Duodenal mucosa (tissue), 2 donors: ENCODE data around the gene ARHGAP8.

Experiments
- H3K27ac ChIP-seq: one replicate; pipeline ENCODE4 v1.7.0; 2013; ENCODE audit warnings: low read depth, low read length
- H3K27me3 ChIP-seq, 2 donors: one replicate each; pipeline ENCODE4 v1.7.0; 2013; ENCODE audit warnings: low read length in 2 of 2, control low read depth in 1 of 2; ENCODE audit not compliant: insufficient read depth in 2 of 2, control insufficient read depth in 1 of 2
- H3K36me3 ChIP-seq, 2 donors: one replicate each; pipeline ENCODE4 v1.7.0; 2013; ENCODE audit warnings: low read length in 2 of 2, control low read depth in 1 of 2; ENCODE audit not compliant: insufficient read depth in 2 of 2, control insufficient read depth in 1 of 2
- H3K4me1 ChIP-seq, 2 donors: one replicate each; pipeline ENCODE4 v1.7.0; 2013; ENCODE audit warnings: low read length in 2 of 2, control low read depth in 1 of 2; ENCODE audit not compliant: insufficient read depth in 2 of 2, control insufficient read depth in 1 of 2
- H3K4me3 ChIP-seq, 2 donors: one replicate each; pipeline ENCODE4 v1.7.0; 2013; ENCODE audit warnings: low read length in 2 of 2, low read depth in 1 of 2
- H3K9ac ChIP-seq, 2 donors: one replicate each; pipeline ENCODE4 v1.7.0; 2013; ENCODE audit warnings: low read length in 2 of 2, low read depth in 1 of 2
- H3K9me3 ChIP-seq, 2 donors: one replicate each; pipeline ENCODE4 v1.7.0; 2013; ENCODE audit warnings: low read length in 2 of 2, control low read depth in 1 of 2; ENCODE audit not compliant: control insufficient read depth in 1 of 2

ARHGAP8 gene

DNA sequence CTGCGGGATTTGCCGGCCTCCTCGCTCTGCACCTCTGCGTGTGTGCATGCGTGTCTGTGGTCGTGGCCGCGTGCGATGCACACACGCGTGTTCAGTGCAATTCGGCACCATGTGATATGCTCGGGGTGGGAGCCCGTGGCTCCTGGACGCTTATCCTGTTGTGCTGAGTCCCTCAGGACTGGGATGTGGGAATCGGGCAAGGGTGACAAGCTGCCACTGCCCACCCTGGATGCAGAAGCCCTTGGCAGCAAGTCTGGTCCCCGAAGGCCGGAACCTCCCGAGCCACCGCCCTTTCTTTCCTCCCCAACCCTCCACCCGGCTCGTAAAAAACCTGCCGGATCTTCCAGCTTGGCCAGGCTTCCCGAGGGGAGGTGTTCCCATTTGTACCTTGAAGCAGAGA lies 129.2 kb downstream of the ARHGAP8 start:
- Histone ChIP-seq H3K27ac (no peak overlapping the region), H3K9ac (no peak overlapping the region), H3K4me3 (no peak overlapping the region), H3K9me3 (peaks cover 0 to 3% of the 10 kb centered on the region in 2 donors), H3K27me3 (no peaks in the 10 kb centered on the region), H3K4me1 (no peaks in the 10 kb centered on the region), H3K36me3 (no peaks in the 10 kb centered on the region)

DNA sequence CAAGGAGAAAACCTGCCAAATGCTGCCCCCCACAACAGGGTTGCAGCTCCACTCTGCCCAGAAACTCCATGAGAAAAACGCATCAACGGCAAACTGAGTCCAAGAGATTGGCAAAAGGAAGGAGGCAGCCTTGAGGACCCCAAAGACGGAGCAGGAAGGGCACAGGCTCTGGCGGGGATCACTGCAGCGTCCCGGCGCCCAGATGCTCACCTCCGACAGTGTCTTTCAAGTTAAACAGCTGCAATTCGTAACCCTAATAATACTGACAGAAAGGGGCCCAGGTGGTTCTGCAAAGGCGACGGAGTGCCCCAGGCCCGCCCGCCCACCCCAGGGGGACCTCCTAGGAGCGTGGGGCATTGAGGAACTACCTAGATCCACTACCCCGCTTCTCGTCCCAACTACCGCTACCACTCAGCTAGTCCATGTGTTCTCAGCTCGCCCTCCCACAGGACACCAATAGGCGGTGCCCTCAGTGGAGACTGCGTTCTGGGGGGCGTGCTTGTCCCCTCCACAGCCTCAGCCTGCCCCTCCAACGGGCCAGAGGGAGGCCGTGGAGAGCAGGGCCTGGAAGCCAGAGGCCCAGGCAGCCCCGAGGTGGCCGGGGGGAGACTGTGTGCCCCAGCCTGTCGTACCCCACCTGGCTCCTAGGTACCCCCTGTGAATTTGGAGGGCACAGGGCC lies 130.0 kb downstream of the ARHGAP8 start:
- H3K4me3 ChIP-seq = no peak overlapping the region
- H3K9me3 ChIP-seq = no peaks in the 10 kb centered on the region
- no peaks in the 10 kb centered on the region for H3K36me3 ChIP-seq
- no peak overlapping the region for H3K27ac ChIP-seq
- H3K27me3 ChIP-seq = no peaks in the 10 kb centered on the region
- H3K9ac ChIP-seq = no peak overlapping the region
- no peaks in the 10 kb centered on the region for H3K4me1 ChIP-seq

DNA sequence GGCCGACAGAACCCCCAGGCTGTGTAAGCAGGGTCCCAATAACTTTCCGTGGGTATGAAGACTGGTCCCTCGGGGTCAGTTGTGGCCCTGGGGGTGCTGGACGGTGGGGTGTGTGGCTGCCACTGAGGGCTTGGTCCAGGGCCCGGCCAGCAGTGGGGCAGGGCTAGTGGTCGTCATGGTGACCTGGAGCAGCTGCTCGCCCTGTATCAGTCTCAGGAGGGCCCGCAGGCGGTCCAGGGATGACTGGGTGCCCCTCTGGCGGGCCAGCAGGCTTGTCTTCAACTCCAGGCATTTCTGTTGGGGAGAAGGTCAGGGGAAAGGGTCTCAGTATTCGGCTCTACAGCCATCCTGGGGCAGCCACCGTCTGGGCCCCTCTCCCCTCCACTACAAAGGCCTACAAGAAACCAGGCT lies 130.6 kb downstream of the ARHGAP8 start:
- H3K4me1 ChIP-seq = no peaks in the 10 kb centered on the region
- no peaks in the 10 kb centered on the region for H3K9me3 ChIP-seq
- no peak overlapping the region for H3K9ac ChIP-seq
- H3K27me3 ChIP-seq = no peaks in the 10 kb centered on the region
- H3K36me3 ChIP-seq = no peaks in the 10 kb centered on the region
- no peak overlapping the region for H3K27ac ChIP-seq
- H3K4me3 ChIP-seq = no peak overlapping the region

DNA sequence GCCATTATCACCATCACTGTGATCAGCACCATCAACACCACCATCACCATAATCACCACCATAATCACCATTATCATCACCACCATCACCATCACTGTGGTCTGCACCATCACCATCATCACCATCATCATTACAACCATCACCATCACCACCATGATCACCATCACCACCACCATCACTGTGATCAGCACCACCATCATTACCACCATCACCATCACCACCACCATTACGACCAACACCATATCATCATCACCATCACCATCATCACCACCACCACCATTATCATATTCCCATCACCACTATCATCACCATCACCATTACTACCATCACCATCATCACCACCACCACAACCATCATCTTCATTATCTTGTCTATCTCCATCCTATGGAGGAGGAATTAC lies 132.2 kb downstream of the ARHGAP8 start:
- Histone ChIP-seq H3K27ac (no peak overlapping the region), H3K27me3 (no peaks in the 10 kb centered on the region), H3K36me3 (no peaks in the 10 kb centered on the region), H3K9me3 (no peaks in the 10 kb centered on the region), H3K4me1 (no peaks in the 10 kb centered on the region), H3K9ac (no peak overlapping the region), H3K4me3 (no peak overlapping the region)

DNA sequence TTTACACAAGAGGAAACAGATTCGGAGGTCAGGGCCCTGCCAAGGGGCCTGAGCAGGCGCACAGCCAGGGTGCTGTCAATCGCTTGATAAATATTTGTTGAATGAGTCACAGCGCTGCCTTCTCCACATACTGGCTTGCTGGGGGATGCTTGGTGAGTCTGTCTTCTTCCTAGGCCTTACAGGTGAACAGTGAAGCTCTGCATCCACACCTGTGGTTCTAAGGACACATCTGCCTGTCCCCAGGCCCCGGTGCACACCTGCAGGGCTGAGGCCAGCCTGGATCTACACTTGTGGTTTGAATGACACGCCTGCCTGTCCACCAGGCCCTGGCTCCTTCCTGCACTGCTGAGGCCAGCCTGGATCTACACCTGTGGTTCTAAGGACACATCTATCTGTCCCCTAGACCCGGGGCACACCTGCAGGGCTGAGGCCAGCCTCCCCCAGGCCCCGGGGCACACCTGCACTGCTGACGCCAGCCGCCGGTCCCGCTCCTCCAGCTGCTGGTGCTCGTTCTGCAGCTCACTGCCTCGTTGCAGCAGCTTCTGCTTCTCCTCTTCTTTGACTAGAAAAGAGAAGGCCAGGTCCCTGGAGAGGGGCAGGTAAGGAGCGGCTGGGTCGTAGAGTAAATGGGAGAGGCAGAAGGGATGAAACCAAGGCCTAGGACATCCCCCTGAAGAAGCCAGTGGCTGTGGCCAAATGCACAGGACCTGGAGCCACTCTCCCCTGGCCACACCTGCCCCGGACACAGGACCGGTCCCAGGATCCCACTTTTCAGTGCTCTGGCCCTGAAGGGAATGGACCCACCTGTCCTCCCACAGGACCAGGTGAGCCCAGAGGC lies 132.8 kb downstream of the ARHGAP8 start:
- no peak overlapping the region for H3K27ac ChIP-seq
- H3K9ac ChIP-seq = no peak overlapping the region
- H3K4me1 ChIP-seq = no peaks in the 10 kb centered on the region
- no peak overlapping the region for H3K4me3 ChIP-seq
- H3K9me3 ChIP-seq = no peaks in the 10 kb centered on the region
- no peaks in the 10 kb centered on the region for H3K27me3 ChIP-seq
- no peaks in the 10 kb centered on the region for H3K36me3 ChIP-seq

DNA sequence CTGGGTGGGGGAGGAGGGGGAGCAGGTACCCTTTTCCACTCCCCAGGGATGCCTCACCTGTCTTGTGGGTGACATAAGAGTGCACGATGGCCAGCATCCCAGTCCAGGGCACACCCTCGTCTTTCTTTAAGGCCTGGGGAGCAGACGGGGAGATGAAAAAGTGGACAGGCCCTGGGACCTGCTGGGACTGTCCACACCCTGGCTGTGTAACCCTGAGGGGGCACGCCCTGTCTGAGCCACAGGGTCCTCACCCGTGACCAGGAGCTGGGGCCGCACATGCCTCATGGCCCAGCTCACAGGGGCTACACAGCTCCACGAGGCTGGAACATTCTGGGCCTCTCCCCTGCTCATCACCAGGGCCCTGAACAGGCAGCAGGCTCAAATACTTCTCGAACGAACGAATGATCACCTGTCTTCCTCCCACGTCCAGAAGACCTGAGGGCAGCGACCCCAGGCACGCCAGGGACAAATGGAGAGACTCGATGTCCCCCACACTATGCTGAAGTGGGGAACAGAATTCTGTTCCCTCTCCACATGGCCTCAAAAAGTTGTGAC lies 133.5 kb downstream of the ARHGAP8 start:
- no peaks in the 10 kb centered on the region for H3K9me3 ChIP-seq
- no peaks in the 10 kb centered on the region for H3K36me3 ChIP-seq
- no peaks in the 10 kb centered on the region for H3K4me1 ChIP-seq
- no peak overlapping the region for H3K27ac ChIP-seq
- H3K27me3 ChIP-seq = no peaks in the 10 kb centered on the region
- no peak overlapping the region for H3K4me3 ChIP-seq
- H3K9ac ChIP-seq = no peak overlapping the region

DNA sequence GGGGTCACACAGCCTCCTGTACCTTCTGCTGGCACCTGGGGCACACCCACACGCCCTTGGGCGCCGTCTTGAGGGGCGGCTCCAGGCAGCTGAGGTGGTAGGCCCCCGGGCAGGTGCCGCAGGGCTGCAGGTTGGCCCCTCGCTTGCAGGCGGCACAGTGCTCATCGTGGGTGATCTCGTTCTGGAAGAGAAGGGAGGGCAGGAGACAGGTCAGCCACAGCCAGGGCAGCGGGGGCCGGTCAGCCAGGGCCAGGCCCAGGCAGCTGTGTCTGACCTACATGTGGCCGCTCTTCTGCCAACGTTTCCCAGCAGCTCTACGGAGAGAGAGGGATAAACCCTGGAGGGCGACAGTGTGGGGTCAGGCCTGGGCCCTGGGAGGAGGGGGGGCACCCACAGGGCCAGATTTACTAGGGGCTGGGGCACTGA lies 135.6 kb downstream of the ARHGAP8 start:
- Histone ChIP-seq H3K9me3 (no peaks in the 10 kb centered on the region), H3K4me3 (no peak overlapping the region)

DNA sequence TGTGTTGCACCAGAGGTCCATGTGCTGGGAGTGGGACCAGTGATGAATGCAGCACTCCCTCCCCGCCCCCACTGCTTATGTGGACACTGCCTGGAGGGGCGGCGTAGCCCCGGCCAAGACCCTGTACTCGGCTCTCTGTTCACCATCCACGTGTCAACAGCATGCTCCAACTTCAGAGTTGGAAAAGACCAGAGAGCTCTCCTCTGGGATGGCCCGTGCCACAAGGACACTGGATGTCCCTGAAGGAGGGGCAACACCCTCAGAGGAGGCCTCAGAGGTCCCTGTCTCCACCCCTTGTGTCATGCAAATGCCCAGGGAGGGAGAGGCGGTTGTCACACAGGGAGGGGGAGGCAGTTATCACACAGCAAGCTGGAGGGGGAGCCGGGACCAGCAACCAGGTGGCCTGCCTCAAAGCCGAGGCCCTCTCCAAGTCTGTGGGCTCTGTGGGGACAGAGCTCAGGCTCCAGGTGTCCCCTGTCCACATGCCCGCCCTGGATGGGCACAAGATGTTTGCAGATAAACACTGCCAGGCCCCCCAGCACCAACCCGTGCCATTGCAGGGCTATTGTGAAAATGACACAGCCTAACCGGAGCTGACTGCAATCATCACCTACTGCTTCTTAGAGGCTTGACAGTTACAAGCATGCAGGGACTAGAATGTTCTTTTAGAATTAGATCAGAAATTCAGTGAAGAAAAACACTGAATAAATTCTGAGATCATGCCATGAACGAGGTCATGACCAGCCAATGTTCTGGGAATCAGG lies 136.3 kb downstream of the ARHGAP8 start:
- Histone ChIP-seq H3K27me3 (no peaks in the 10 kb centered on the region), H3K4me1 (no peaks in the 10 kb centered on the region), H3K27ac (no peak overlapping the region), H3K36me3 (no peaks in the 10 kb centered on the region), H3K9me3 (no peaks in the 10 kb centered on the region), H3K9ac (no peak overlapping the region), H3K4me3 (no peak overlapping the region)

More for the DNA sequence above, 135.6 kb downstream of the ARHGAP8 start:
- H3K27me3 ChIP-seq = no peaks in the 10 kb centered on the region
- H3K9ac ChIP-seq = no peak overlapping the region
- no peaks in the 10 kb centered on the region for H3K4me1 ChIP-seq
- no peak overlapping the region for H3K27ac ChIP-seq
- no peaks in the 10 kb centered on the region for H3K36me3 ChIP-seq

DNA sequence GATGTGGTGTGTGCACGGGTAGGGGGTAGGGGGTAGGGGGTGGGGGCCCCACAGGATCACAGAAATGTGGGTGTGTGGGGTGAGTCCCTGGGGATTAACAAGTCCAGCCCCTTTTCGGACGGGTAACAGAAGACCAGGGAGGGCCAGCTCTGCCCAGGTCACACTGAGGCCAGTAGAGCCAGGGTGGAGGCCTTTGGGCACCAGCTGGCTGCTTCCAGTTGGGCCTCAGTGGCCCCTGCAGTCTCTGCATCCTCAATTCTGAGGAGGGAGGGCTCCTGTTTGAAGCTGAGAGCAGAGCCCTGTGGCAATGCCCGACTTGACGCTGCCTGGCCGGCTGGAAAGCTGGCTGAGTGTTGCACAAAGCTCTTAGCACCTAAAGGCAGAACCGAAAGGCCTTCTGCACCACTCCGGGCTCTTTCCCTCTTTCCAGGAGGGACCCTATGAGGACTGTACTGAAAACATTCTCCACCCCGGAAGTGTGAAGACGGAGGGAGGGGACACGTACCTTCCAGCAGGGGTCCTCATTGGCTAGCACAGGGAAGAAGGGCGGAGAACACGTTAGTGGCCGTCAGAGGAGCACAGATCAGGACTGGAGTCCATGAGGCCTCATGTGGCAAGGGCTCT lies 137.0 kb downstream of the ARHGAP8 start:
- no peak overlapping the region for H3K9ac ChIP-seq
- H3K36me3 ChIP-seq = no peaks in the 10 kb centered on the region
- no peak overlapping the region for H3K27ac ChIP-seq
- no peaks in the 10 kb centered on the region for H3K4me1 ChIP-seq
- no peaks in the 10 kb centered on the region for H3K9me3 ChIP-seq
- H3K4me3 ChIP-seq = no peak overlapping the region
- H3K27me3 ChIP-seq = no peaks in the 10 kb centered on the region
